Sigmoid colon (tissue), 3 donors: ENCODE data around the gene CRYBB1.

Experiments
- CTCF ChIP-seq, 4 experiments: fragments of 450-650 bp in 3 of 4; fragments of 200-600 bp in 1 of 4; IDR thresholded peaks; one replicate each; pipeline ENCODE4 v1.5.1; 2016 to 2019; ENCODE audit warnings: antibody characterized with exemption in 4 of 4, mild to moderate bottlenecking in 3 of 4, moderate library complexity in 2 of 4
- POLR2A ChIP-seq, 2 donors: fragments of 450-650 bp; IDR thresholded peaks; one replicate each; pipeline ENCODE4 v1.6.1; 2016; ENCODE audit warnings: antibody characterized with exemption in 2 of 2, mild to moderate bottlenecking in 2 of 2, moderate library complexity in 2 of 2

GRCh38 chr22:26567610-26568009, 50.2 kb downstream of the CRYBB1 start:
- no peak for TF ChIP-seq CTCF (IDR thresholded peaks at IDR 0.05)
- TF ChIP-seq POLR2A (IDR thresholded peaks at IDR 0.05) = no peak
